HepG2 (cell line): Measurements from ENCODE around the gene MAPK14. TPM values are rescaled to one million over a fixed set of nuclear protein-coding genes. Genes with fewer than 3 reads are reported as not detected.

ENCODE experiments used
- BRD4 ChIP-seq: sonication (generic); formaldehyde crosslinking; IDR thresholded peaks from 2 replicates; pipeline ENCODE4 v1.4.0; 2020; ENCODE audit warnings: missing genetic modification reagents
- E2F2 ChIP-seq: sonication (generic); formaldehyde crosslinking; IDR thresholded peaks from 2 replicates; pipeline ENCODE4 v1.4.0; 2020; ENCODE audit warnings: missing genetic modification reagents, borderline replicate concordance
- ERF ChIP-seq: IDR thresholded peaks from 2 replicates; pipeline ENCODE4 v1.6.1; 2018; ENCODE audit warnings: missing biosample characterization, missing genetic modification reagents
- EZH2 ChIP-seq: conservative IDR thresholded peaks from 2 replicates; pipeline ENCODE4 v1.6.1; 2012; ENCODE audit warnings: mild to moderate bottlenecking, low read depth, low read length, moderate library complexity
- FOSL2 ChIP-seq: sonication (generic); formaldehyde crosslinking; IDR thresholded peaks from 2 replicates; pipeline ENCODE4 v1.4.0; 2020; ENCODE audit warnings: missing genetic modification reagents
- JDP2 ChIP-seq: sonication (generic); formaldehyde crosslinking; IDR thresholded peaks from 2 replicates; pipeline ENCODE4 v1.8.1; 2022; ENCODE audit warnings: missing genetic modification reagents, borderline replicate concordance
- KLF16 ChIP-seq, 2 experiments: sonication (generic) in 1 of 2; formaldehyde crosslinking in 1 of 2; IDR thresholded peaks; 2 replicates each; pipeline versions ENCODE4 v1.6.1 to v1.8.0; 2016 to 2023; ENCODE audit warnings: missing genetic modification reagents in 2 of 2, missing compliant biosample characterization in 1 of 2
- MLXIP ChIP-seq: sonication (generic); formaldehyde crosslinking; IDR thresholded peaks from 2 replicates; pipeline ENCODE4 v1.9.0; 2021; ENCODE audit warnings: missing genetic modification reagents, borderline replicate concordance
- NCOA2 ChIP-seq: sonication (generic); formaldehyde crosslinking; IDR thresholded peaks from 2 replicates; pipeline ENCODE4 v1.8.0; 2022; ENCODE audit warnings: inconsistent platforms
- NFIB ChIP-seq: sonication (generic); formaldehyde crosslinking; IDR thresholded peaks from 2 replicates; pipeline ENCODE4 v1.9.0; 2021; ENCODE audit warnings: missing genetic modification reagents, mild to moderate bottlenecking, borderline replicate concordance
- POLR2A ChIP-seq, 2 experiments: IDR thresholded peaks; 2 replicates each; pipeline ENCODE4 v1.6.1; 2011; ENCODE audit warnings: low read depth in 2 of 2, low read length in 2 of 2, mild to moderate bottlenecking in 1 of 2, moderate library complexity in 1 of 2; ENCODE audit not compliant: insufficient read depth in 1 of 2
- POLR2G ChIP-seq: fragments of 200-400 bp; formaldehyde crosslinking; IDR thresholded peaks from 2 replicates; pipeline ENCODE4 v1.6.1; 2018; ENCODE audit warnings: mild to moderate bottlenecking, low read depth, low read length, moderate library complexity
- SMARCC2 ChIP-seq: fragments of 450-650 bp; IDR thresholded peaks from 2 replicates; pipeline ENCODE4 v1.6.1; 2017; ENCODE audit warnings: antibody characterized with exemption, mild to moderate bottlenecking
- SNAI1 ChIP-seq: sonication (generic); formaldehyde crosslinking; IDR thresholded peaks from 2 replicates; pipeline ENCODE4 v1.5.0; 2020; ENCODE audit warnings: mild to moderate bottlenecking, missing genetic modification reagents, borderline replicate concordance
- SNRNP70 ChIP-seq: fragments of 200-400 bp; formaldehyde crosslinking; IDR thresholded peaks from 2 replicates; pipeline ENCODE4 v1.6.1; 2017; ENCODE audit warnings: mild to moderate bottlenecking, low read depth, low read length, moderate library complexity
- TERF1 ChIP-seq: sonication (generic); formaldehyde crosslinking; IDR thresholded peaks from 2 replicates; pipeline ENCODE4 v1.8.0; 2022; ENCODE audit warnings: mild to moderate bottlenecking, missing genetic modification reagents, moderate library complexity
- ZNF224 ChIP-seq: sonication (generic); formaldehyde crosslinking; IDR thresholded peaks from 2 replicates; pipeline ENCODE4 v1.5.0; 2020; ENCODE audit warnings: mild to moderate bottlenecking, missing genetic modification reagents
- ZNF343 ChIP-seq: sonication (generic); formaldehyde crosslinking; IDR thresholded peaks from 2 replicates; pipeline ENCODE4 v1.4.0; 2020; ENCODE audit warnings: mild to moderate bottlenecking, missing genetic modification reagents
- ZNF549 ChIP-seq: sonication (generic); formaldehyde crosslinking; IDR thresholded peaks from 2 replicates; pipeline ENCODE4 v1.5.0; 2020; ENCODE audit warnings: missing genetic modification reagents
- ZNF790 ChIP-seq: sonication (generic); formaldehyde crosslinking; IDR thresholded peaks from 2 replicates; pipeline ENCODE4 v1.8.0; 2022; ENCODE audit warnings: missing genetic modification reagents, mild to moderate bottlenecking, borderline replicate concordance
- polyA plus RNA-seq, 8 experiments: library from polyadenylated mRNA; depleted of rRNA in 3 of 8; stranded (reverse) in 7 of 8; unstranded in 1 of 8; fragments of >200 nt; fragmentation: Illumina TruSeq in 4 of 8; extraction: Trizol in 4 of 8; gene quantifications; 2 replicates each; pipeline versions ENCODE4 v1.2.1 to v1.2.3, GENCODE V29; 2011 to 2016; ENCODE audit warnings: low read depth in 4 of 8, missing spikeins in 1 of 8, mixed read lengths in 1 of 8; ENCODE audit not compliant: insufficient read depth in 1 of 8
- total RNA-seq, 5 experiments: library from RNA; depleted of rRNA; stranded (reverse); fragments of >200 nt; fragmentation: Illumina TruSeq; extraction: Trizol; gene quantifications; 2 replicates each; pipeline ENCODE4 v1.2.3, GENCODE V29; 2016; ENCODE audit warnings: low read depth in 1 of 5
- TF ChIP-seq, protein P1 (sequence below): sonication (generic); formaldehyde crosslinking; IDR thresholded peaks from 2 replicates; pipeline ENCODE4 v1.8.0; 2022; ENCODE audit warnings: mild to moderate bottlenecking, missing genetic modification reagents, borderline replicate concordance
- TF ChIP-seq, protein P2 (sequence below): sonication (generic); formaldehyde crosslinking; IDR thresholded peaks from 2 replicates; pipeline ENCODE4 v1.8.0; 2022; ENCODE audit warnings: mild to moderate bottlenecking, missing genetic modification reagents, moderate library complexity

Gene MAPK14
- total and polyA plus RNA-seq, 2 of the 13 experiments (the other 11 are each of a cell fraction or from before 2014, with no cell fraction given) = 66.3 to 67.3 TPM

DNA sequence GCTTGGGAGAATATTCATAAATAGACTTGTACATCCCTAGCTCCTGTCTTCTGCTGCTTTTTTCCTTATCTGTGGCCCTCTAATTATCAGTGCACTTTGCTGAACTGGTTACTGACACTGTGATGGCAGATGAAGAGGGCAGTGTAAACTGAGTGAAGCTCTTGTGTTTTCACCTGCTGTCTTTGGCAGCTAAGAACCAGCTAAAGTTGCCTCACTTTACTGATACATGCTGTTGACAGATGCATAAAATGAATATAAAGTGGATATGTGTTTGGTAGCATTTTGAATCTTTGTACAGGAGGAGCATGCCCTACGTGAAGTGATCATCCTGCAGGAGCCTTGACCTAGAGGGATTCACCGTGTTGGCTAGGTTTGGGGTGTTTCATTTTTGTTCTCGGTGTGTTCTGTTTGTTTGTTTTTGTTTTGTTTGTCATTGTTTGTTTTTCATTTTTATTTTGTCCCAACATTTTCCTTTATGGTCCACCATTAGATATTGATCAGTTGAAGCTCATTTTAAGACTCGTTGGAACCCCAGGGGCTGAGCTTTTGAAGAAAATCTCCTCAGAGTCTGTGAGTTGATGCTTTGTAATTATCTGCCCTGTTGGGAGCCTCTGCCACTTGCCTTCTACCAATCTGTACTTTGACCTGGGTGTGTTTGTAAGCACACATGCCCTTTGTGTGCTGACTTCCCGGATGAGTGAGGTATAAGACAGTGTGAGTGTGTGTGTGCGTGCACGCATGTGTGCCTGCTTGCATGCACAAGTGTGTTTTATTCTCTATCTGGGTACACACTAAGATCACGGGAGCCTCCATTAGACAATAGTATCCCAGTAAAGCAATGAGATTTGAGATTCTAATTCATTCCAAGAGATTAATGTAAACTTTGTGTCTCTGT is 68.1 kb downstream of the MAPK14 start (continued):
- TF ChIP-seq POLR2G (peak; percentile 77), TERF1 (CRISPR knock-in tag) (no peak), JDP2 (CRISPR knock-in tag) (no peak), FOSL2 (CRISPR knock-in tag) (peak; percentile 89), ERF (CRISPR knock-in tag) (peak; percentile 97), SMARCC2 (no peak; the same call in 1 of the 2 replicates), NCOA2 (peak; percentile 95), ZNF790 (CRISPR knock-in tag) (no peak), KLF16 (CRISPR knock-in tag; IDR thresholded peaks at IDR 0.05) (peak in 1 of 2 experiments; percentile 90; a peak in 2 of 4 replicates), MLXIP (CRISPR knock-in tag) (no peak), ZNF224 (CRISPR knock-in tag) (no peak), BRD4 (CRISPR knock-in tag) (0 out of 2 replicates have a peak, but pooled peaks have one; percentile 43), ZNF549 (peak; percentile 50; the same call in 1 of the 2 replicates), EZH2 (no peak), E2F2 (CRISPR knock-in tag) (no peak), NFIB (CRISPR knock-in tag) (no peak), POLR2A (IDR thresholded peaks at IDR 0.05; ENCODE audit: insufficient read depth in 1 of 2, low read depth in 2 of 2, low read length in 2 of 2) (peak; percentile 53 to 58), ZNF343 (CRISPR knock-in tag) (no peak), SNRNP70 (no peak), SNAI1 (CRISPR knock-in tag) (no peak)
- TF ChIP-seq, protein P1, sequence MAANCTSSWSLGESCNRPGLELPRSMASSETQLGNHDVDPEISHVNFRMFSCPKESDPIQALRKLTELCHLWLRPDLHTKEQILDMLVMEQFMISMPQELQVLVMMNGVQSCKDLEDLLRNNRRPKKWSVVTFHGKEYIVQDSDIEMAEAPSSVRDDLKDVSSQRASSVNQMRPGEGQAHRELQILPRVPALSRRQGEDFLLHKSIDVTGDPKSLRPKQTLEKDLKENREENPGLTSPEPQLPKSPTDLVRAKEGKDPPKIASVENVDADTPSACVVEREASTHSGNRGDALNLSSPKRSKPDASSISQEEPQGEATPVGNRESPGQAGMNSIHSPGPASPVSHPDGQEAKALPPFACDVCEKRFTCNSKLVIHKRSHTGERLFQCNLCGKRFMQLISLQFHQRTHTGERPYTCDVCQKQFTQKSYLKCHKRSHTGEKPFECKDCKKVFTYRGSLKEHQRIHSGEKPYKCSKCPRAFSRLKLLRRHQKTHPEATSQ (CRISPR knock-in tag) = no peak
- TF ChIP-seq, protein P2, sequence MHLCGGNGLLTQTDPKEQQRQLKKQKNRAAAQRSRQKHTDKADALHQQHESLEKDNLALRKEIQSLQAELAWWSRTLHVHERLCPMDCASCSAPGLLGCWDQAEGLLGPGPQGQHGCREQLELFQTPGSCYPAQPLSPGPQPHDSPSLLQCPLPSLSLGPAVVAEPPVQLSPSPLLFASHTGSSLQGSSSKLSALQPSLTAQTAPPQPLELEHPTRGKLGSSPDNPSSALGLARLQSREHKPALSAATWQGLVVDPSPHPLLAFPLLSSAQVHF (CRISPR knock-in tag) = no peak
